ENCODE results near the gene SKP2.
"Not testable (repeated sequence)": the region's sequence is repeated elsewhere in the genome, so short reads cannot be mapped to it uniquely, and the experiment has no call there.

SKP2 gene

GRCh38 chr5:36151434-36152323, at the start of gene SKP2, which contains the start of gene LMBRD2:
SKP2 (plus strand) TSS chr5:36152111; CDS start chr5:36152263, 152 bp downstream.
LMBRD2 (minus strand) TSS chr5:36151887; CDS start chr5:36143349, 8,538 bp downstream.
- DNase-seq: peak; percentile 99

GRCh38 chr5:36105819-36106218, 46.1 kb upstream of the SKP2 start:
- DNase-seq: no peak

GRCh38 chr5:36108758-36109460, 43.0 kb upstream of the SKP2 start:
- DNase-seq: no peak

GRCh38 chr5:36111238-36111637, 40.7 kb upstream of the SKP2 start:
- no peak for DNase-seq

- no peak for DNase-seq
Observed at GRCh38 chr5:36125868-36126267, 26.0 kb upstream of the SKP2 start.

- DNase-seq: no peak
Observed at GRCh38 chr5:36128795-36129194, 23.1 kb upstream of the SKP2 start.

- DNase-seq: not testable (repeated sequence)
Observed at GRCh38 chr5:36129666-36130065, 22.2 kb upstream of the SKP2 start.

- not testable (repeated sequence) for DNase-seq
Observed at GRCh38 chr5:36133009-36133408, 18.9 kb upstream of the SKP2 start.

GRCh38 chr5:36135988-36136387, 15.9 kb upstream of the SKP2 start:
- no peak for DNase-seq

- no peak for DNase-seq
Observed at GRCh38 chr5:36136581-36136980, 15.3 kb upstream of the SKP2 start.

- no peak for DNase-seq
Observed at GRCh38 chr5:36138900-36139683, 12.8 kb upstream of the SKP2 start.

GRCh38 chr5:36145311-36145710, 6.6 kb upstream of the SKP2 start:
- no peak for DNase-seq

- no peak for DNase-seq
Observed at GRCh38 chr5:36146390-36146789, 5.5 kb upstream of the SKP2 start.

- DNase-seq: no peak
Observed at GRCh38 chr5:36147681-36148080, 4.2 kb upstream of the SKP2 start.

GRCh38 chr5:36150676-36151433, 1.1 kb upstream of the SKP2 start:
- peak; percentile 48 for DNase-seq

- no peak for DNase-seq
Observed at GRCh38 chr5:36152324-36153297, 700 bp downstream of the SKP2 start.

GRCh38 chr5:36153298-36153677, 1.4 kb downstream of the SKP2 start:
- DNase-seq: no peak

- no peak for DNase-seq
Observed at GRCh38 chr5:36153726-36154125, 1.8 kb downstream of the SKP2 start.

- no peak for DNase-seq
Observed at GRCh38 chr5:36155291-36155690, 3.4 kb downstream of the SKP2 start.

- DNase-seq: no peak
Observed at GRCh38 chr5:36156121-36156601, 4.2 kb downstream of the SKP2 start.

GRCh38 chr5:36156619-36157018, 4.7 kb downstream of the SKP2 start:
- no peak for DNase-seq
